ENCODE measurements around the gene SLC43A3. TPM values are rescaled to one million over a fixed set of nuclear protein-coding genes. Genes with fewer than 3 reads are reported as not detected.

SLC43A3 gene
- total RNA-seq, 1 experiment from 2014 or later = 8.6 TPM

- CTCF ChIA-PET = no interaction called here
- in situ Hi-C loops (cut with HindIII; ENCODE audit: low pct_unique_long_range_greater_than_20kb, low sequenced_read_pairs) = no loop called here
- no peaks in the 10 kb centered on the region for H3K27me3 ChIP-seq (ENCODE audit: control insufficient read depth, insufficient read depth, low read length)
- no peak for TF ChIP-seq TCF7L2 (IDR thresholded peaks at IDR 0.05; ENCODE audit: low read depth, low read length)
- TF ChIP-seq SIN3A (IDR thresholded peaks at IDR 0.05; ENCODE audit: borderline replicate concordance, insufficient read depth, low read depth, low read length) = no peak
- TF ChIP-seq REST (IDR thresholded peaks at IDR 0.05; ENCODE audit: insufficient read depth in 1 of 2, low read depth in 2 of 2, low read length in 1 of 2) = no peak
- TF ChIP-seq CTCF (IDR thresholded peaks at IDR 0.05) = no peak
- TF ChIP-seq POLR2AphosphoS5 (IDR thresholded peaks at IDR 0.05; ENCODE audit: low read depth, low read length) = no peak
- intact Hi-C loops (cut with micrococcal nuclease; ENCODE audit: unreplicated experiment) = no loop called here
- H3K9me3 ChIP-seq (ENCODE audit: control insufficient read depth, insufficient read depth, low read depth, low read length) = no peaks in the 10 kb centered on the region
- no peak overlapping the region for H3K27ac ChIP-seq (ENCODE audit: low read length)
- no peaks in the 10 kb centered on the region for H3K36me3 ChIP-seq (ENCODE audit: control insufficient read depth, insufficient read depth, low read length)
- no peak for ATAC-seq
- no TSS peak for BruUV-seq (replicated peaks)
- DNase-seq (ENCODE audit: low read depth, low spot score) = no peak
- H3K4me3 ChIP-seq (ENCODE audit: low read depth in 2 of 2, low read length in 2 of 2) = no peak overlapping the region
- H3K4me1 ChIP-seq (ENCODE audit: control insufficient read depth, insufficient read depth, low read length) = no peaks in the 10 kb centered on the region
- POLR2A ChIA-PET = no interaction called here
These were observed 42.3 kb upstream of the SLC43A3 start for GRCh38 chr11:57469268-57469667.

GRCh38 chr11:57468276-57468675 is 41.4 kb upstream of the SLC43A3 start:
- H3K4me1 ChIP-seq (ENCODE audit: control insufficient read depth, insufficient read depth, low read length) = no peaks in the 10 kb centered on the region
- ChIA-PET CTCF (no interaction called here), POLR2A (no interaction called here)
- in situ Hi-C loops (cut with HindIII; ENCODE audit: low pct_unique_long_range_greater_than_20kb, low sequenced_read_pairs) = no loop called here
- H3K36me3 ChIP-seq (ENCODE audit: control insufficient read depth, insufficient read depth, low read length) = no peaks in the 10 kb centered on the region
- DNase-seq (ENCODE audit: low read depth, low spot score) (no peak), ATAC-seq (no peak)
- H3K27ac ChIP-seq (ENCODE audit: low read length) = no peak overlapping the region
- no peak overlapping the region for H3K4me3 ChIP-seq (ENCODE audit: low read depth in 2 of 2, low read length in 2 of 2)
- no peak for TF ChIP-seq POLR2AphosphoS5 (IDR thresholded peaks at IDR 0.05; ENCODE audit: low read depth, low read length)
- H3K27me3 ChIP-seq (ENCODE audit: control insufficient read depth, insufficient read depth, low read length) = no peaks in the 10 kb centered on the region
- no TSS peak for BruUV-seq (replicated peaks)
- intact Hi-C loops (cut with micrococcal nuclease; ENCODE audit: unreplicated experiment) = no loop called here
- no peaks in the 10 kb centered on the region for H3K9me3 ChIP-seq (ENCODE audit: control insufficient read depth, insufficient read depth, low read depth, low read length)

GRCh38 chr11:57467508-57468157 is 40.7 kb upstream of the SLC43A3 start:
- DNase-seq (ENCODE audit: low read depth, low spot score) (no peak), ATAC-seq (no peak)
- BruUV-seq (replicated peaks) = no TSS peak
- intact Hi-C loops (cut with micrococcal nuclease; ENCODE audit: unreplicated experiment) = no loop called here
- H3K36me3 ChIP-seq (ENCODE audit: control insufficient read depth, insufficient read depth, low read length) = no peaks in the 10 kb centered on the region
- no peak overlapping the region for H3K4me3 ChIP-seq (ENCODE audit: low read depth in 2 of 2, low read length in 2 of 2)
- H3K9me3 ChIP-seq (ENCODE audit: control insufficient read depth, insufficient read depth, low read depth, low read length) = no peaks in the 10 kb centered on the region
- no peak overlapping the region for H3K27ac ChIP-seq (ENCODE audit: low read length)
- ChIA-PET CTCF (no interaction called here), POLR2A (no interaction called here)
- H3K4me1 ChIP-seq (ENCODE audit: control insufficient read depth, insufficient read depth, low read length) = no peaks in the 10 kb centered on the region
- TF ChIP-seq REST (IDR thresholded peaks at IDR 0.05; ENCODE audit: insufficient read depth in 1 of 2, low read depth in 2 of 2, low read length in 1 of 2) = no peak
- no peak for TF ChIP-seq POLR2AphosphoS5 (IDR thresholded peaks at IDR 0.05; ENCODE audit: low read depth, low read length)
- TF ChIP-seq CTCF (IDR thresholded peaks at IDR 0.05) = no peak
- in situ Hi-C loops (cut with HindIII; ENCODE audit: low pct_unique_long_range_greater_than_20kb, low sequenced_read_pairs) = no loop called here
- H3K27me3 ChIP-seq (ENCODE audit: control insufficient read depth, insufficient read depth, low read length) = no peaks in the 10 kb centered on the region

Measured in Panc1 (cell line).